Right renal pelvis (tissue), 4 donors: ENCODE data around the gene ABCC1. TPM values are rescaled to one million over a fixed set of nuclear protein-coding genes. Genes with fewer than 3 reads are reported as not detected.

Experiments used
- DNase-seq, 4 donors: peaks; one replicate each; pipeline ENCODE4 v3.0.0-alpha.2; 2013; ENCODE audit warnings: low read depth in 4 of 4, low spot score in 3 of 4, missing footprints in 1 of 4
- polyA plus RNA-seq, 4 donors: library from polyadenylated mRNA; unstranded; fragments of 120-200 nt; gene quantifications; one replicate each; pipeline ENCODE4 v1.2.1, GENCODE V29; 2013; ENCODE audit not compliant: insufficient read length in 4 of 4

ABCC1 gene
- polyA plus RNA-seq, 4 donors = 23.0 to 25.8 (median 24.6) TPM

GRCh38 chr16:15988268-15989013 lies 39.0 kb downstream of the ABCC1 start:
- DNase-seq = no peak

GRCh38 chr16:15990902-15991301 lies 41.5 kb downstream of the ABCC1 start:
- no peak for DNase-seq

- DNase-seq = no peak
Measured at GRCh38 chr16:15993128-15993527, 43.7 kb downstream of the ABCC1 start.

- DNase-seq = no peak
Measured at GRCh38 chr16:15993541-15993940, 44.1 kb downstream of the ABCC1 start.

GRCh38 chr16:15993946-15994665 lies 44.7 kb downstream of the ABCC1 start:
- DNase-seq = no peak

- DNase-seq = no peak
Measured at GRCh38 chr16:15996432-15997109, 47.2 kb downstream of the ABCC1 start.

GRCh38 chr16:16000685-16001084 lies 51.3 kb downstream of the ABCC1 start:
- no peak for DNase-seq

- DNase-seq = no peak
Measured at GRCh38 chr16:16001596-16002255, 52.3 kb downstream of the ABCC1 start.

GRCh38 chr16:16003719-16004313 lies 54.4 kb downstream of the ABCC1 start:
- DNase-seq = no peak

- DNase-seq = no peak
Measured at GRCh38 chr16:16004314-16004749, 54.9 kb downstream of the ABCC1 start.

GRCh38 chr16:16005721-16006120 lies 56.3 kb downstream of the ABCC1 start:
- DNase-seq = no peak

GRCh38 chr16:16006650-16007049 lies 57.2 kb downstream of the ABCC1 start:
- DNase-seq = no peak

- DNase-seq = no peak
Measured at GRCh38 chr16:16007743-16008111, 58.3 kb downstream of the ABCC1 start.

GRCh38 chr16:16008666-16009065 lies 59.2 kb downstream of the ABCC1 start:
- no peak for DNase-seq

- DNase-seq = no peak
Measured at GRCh38 chr16:16009401-16009800, 60.0 kb downstream of the ABCC1 start.

GRCh38 chr16:16010194-16010593 lies 60.8 kb downstream of the ABCC1 start:
- DNase-seq = no peak

GRCh38 chr16:16012144-16012543 lies 62.7 kb downstream of the ABCC1 start:
- no peak for DNase-seq

GRCh38 chr16:16013812-16014211 lies 64.4 kb downstream of the ABCC1 start:
- DNase-seq = no peak

- no peak for DNase-seq
Measured at GRCh38 chr16:16014329-16015224, 65.2 kb downstream of the ABCC1 start.

- no peak for DNase-seq
Measured at GRCh38 chr16:16015849-16016248, 66.4 kb downstream of the ABCC1 start.
